ENCODE measurements around the gene SYNPO.

GRCh38 chr5:150660108-150660831 is 19.8 kb downstream of the SYNPO start:
- TF ChIP-seq CTCF (optimal IDR thresholded peaks at IDR 0.05 in 1 of 3, IDR thresholded peaks at IDR 0.05 in 1 of 3, conservative IDR thresholded peaks at IDR 0.05 in 1 of 3; ENCODE audit: extremely low read depth in 1 of 3, insufficient read depth in 2 of 3, low read length in 3 of 3) (no peak), EZH2 (IDR thresholded peaks at IDR 0.05; ENCODE audit: low read length) (no peak)
